ENCODE data around the gene PTGDR. TPM values are rescaled to one million over a fixed set of nuclear protein-coding genes. Genes with fewer than 3 reads are reported as not detected.

PTGDR gene
- total RNA-seq, 1 donor from 2014 or later = not detected

- Histone ChIP-seq H2AFZ (ENCODE audit: low read depth, low read length) (no peak overlapping the region), H3K4me3 (ENCODE audit: insufficient read depth, low read depth, low read length) (no peak overlapping the region), H3K9me3 (ENCODE audit: insufficient read depth, low read depth, low read length) (no peaks in the 10 kb centered on the region), H3K27ac (ENCODE audit: low read depth, low read length) (no peak overlapping the region), H3K27me3 (ENCODE audit: insufficient read depth, low read length) (no peaks in the 10 kb centered on the region), H3K9ac (ENCODE audit: low read length) (no peak overlapping the region), H3K4me2 (ENCODE audit: low read length) (no peak overlapping the region), H3K36me3 (ENCODE audit: insufficient read depth, low read length) (no peaks in the 10 kb centered on the region), H3K4me1 (ENCODE audit: insufficient read depth, low read length) (no peaks in the 10 kb centered on the region), H3K79me2 (ENCODE audit: insufficient read depth, low read length) (no peaks in the 10 kb centered on the region), H4K20me1 (ENCODE audit: insufficient read depth, low read length) (no peaks in the 10 kb centered on the region)
- TF ChIP-seq EZH2 (IDR thresholded peaks at IDR 0.05; ENCODE audit: insufficient read depth, low read length) = no peak
- TF ChIP-seq, protein P1, sequence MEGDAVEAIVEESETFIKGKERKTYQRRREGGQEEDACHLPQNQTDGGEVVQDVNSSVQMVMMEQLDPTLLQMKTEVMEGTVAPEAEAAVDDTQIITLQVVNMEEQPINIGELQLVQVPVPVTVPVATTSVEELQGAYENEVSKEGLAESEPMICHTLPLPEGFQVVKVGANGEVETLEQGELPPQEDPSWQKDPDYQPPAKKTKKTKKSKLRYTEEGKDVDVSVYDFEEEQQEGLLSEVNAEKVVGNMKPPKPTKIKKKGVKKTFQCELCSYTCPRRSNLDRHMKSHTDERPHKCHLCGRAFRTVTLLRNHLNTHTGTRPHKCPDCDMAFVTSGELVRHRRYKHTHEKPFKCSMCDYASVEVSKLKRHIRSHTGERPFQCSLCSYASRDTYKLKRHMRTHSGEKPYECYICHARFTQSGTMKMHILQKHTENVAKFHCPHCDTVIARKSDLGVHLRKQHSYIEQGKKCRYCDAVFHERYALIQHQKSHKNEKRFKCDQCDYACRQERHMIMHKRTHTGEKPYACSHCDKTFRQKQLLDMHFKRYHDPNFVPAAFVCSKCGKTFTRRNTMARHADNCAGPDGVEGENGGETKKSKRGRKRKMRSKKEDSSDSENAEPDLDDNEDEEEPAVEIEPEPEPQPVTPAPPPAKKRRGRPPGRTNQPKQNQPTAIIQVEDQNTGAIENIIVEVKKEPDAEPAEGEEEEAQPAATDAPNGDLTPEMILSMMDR (IDR thresholded peaks at IDR 0.05; ENCODE audit: insufficient read depth, low read depth, low read length) = no peak
- no peak for FAIRE-seq
- Mint-ChIP-seq H3K27ac (ENCODE audit: unreplicated experiment) (no peak overlapping the region), H3K36me3 (ENCODE audit: low read depth, unreplicated experiment) (no peaks in the 10 kb centered on the region), H3K9me3 (ENCODE audit: unreplicated experiment) (peaks cover 2% of the 10 kb centered on the region), H3K4me3 (ENCODE audit: unreplicated experiment) (no peak overlapping the region), H3K27me3 (ENCODE audit: low read depth, unreplicated experiment) (no peaks in the 10 kb centered on the region), H3K4me1 (ENCODE audit: low read depth, unreplicated experiment) (no peaks in the 10 kb centered on the region)
- DNase-seq (ENCODE audit: low read depth) = no peak
These were observed 46.3 kb upstream of the PTGDR start for GRCh38 chr14:52220924-52221811.

- H3K9ac ChIP-seq (ENCODE audit: low read length) = no peak overlapping the region
- Mint-ChIP-seq H3K27ac (ENCODE audit: unreplicated experiment) (no peak overlapping the region), H3K27me3 (ENCODE audit: low read depth, unreplicated experiment) (no peaks in the 10 kb centered on the region), H3K9me3 (ENCODE audit: unreplicated experiment) (peaks cover 2% of the 10 kb centered on the region), H3K4me1 (ENCODE audit: low read depth, unreplicated experiment) (no peaks in the 10 kb centered on the region), H3K36me3 (ENCODE audit: low read depth, unreplicated experiment) (no peaks in the 10 kb centered on the region), H3K4me3 (ENCODE audit: unreplicated experiment) (no peak overlapping the region)
- H3K9me3 ChIP-seq (ENCODE audit: insufficient read depth, low read depth, low read length) = no peaks in the 10 kb centered on the region
- DNase-seq (ENCODE audit: low read depth) (no peak), FAIRE-seq (no peak)
- H3K4me3 ChIP-seq (ENCODE audit: insufficient read depth, low read depth, low read length) = no peak overlapping the region
- no peaks in the 10 kb centered on the region for H3K27me3 ChIP-seq (ENCODE audit: insufficient read depth, low read length)
- no peak overlapping the region for H2AFZ ChIP-seq (ENCODE audit: low read depth, low read length)
- no peak overlapping the region for H3K27ac ChIP-seq (ENCODE audit: low read depth, low read length)
- no peaks in the 10 kb centered on the region for H4K20me1 ChIP-seq (ENCODE audit: insufficient read depth, low read length)
- no peaks in the 10 kb centered on the region for H3K4me1 ChIP-seq (ENCODE audit: insufficient read depth, low read length)
- H3K4me2 ChIP-seq (ENCODE audit: low read length) = no peak overlapping the region
- TF ChIP-seq, protein P1 (IDR thresholded peaks at IDR 0.05; ENCODE audit: insufficient read depth, low read depth, low read length) = no peak
- no peak for TF ChIP-seq EZH2 (IDR thresholded peaks at IDR 0.05; ENCODE audit: insufficient read depth, low read length)
- H3K79me2 ChIP-seq (ENCODE audit: insufficient read depth, low read length) = no peaks in the 10 kb centered on the region
- H3K36me3 ChIP-seq (ENCODE audit: insufficient read depth, low read length) = no peaks in the 10 kb centered on the region
These were observed 44.6 kb upstream of the PTGDR start for GRCh38 chr14:52222901-52223300.
